B cell (primary cell): Measurements from ENCODE around the gene SCO2. TPM values are rescaled to one million over a fixed set of nuclear protein-coding genes. Genes with fewer than 3 reads are reported as not detected.

ENCODE experiments used
- ATAC-seq: fragments of 200-7000 bp; cut with Tn5 transposase; one replicate; pipeline ENCODE4 v1.10.0; 2021; ENCODE audit warnings: low read depth, mild to moderate bottlenecking, moderate number of reproducible peaks, moderate library complexity
- CTCF ChIA-PET: fragments of 350-600 bp; sonication (Branson Sonifier 250); formaldehyde crosslinking; loops from one replicate; lab custom pipeline; 2021; ENCODE audit warnings: antibody characterized with exemption, inconsistent platforms; lab: Charles Lee
- POLR2A ChIA-PET: fragments of 350-600 bp; sonication (Branson Sonifier 250); formaldehyde crosslinking; loops from one replicate; lab custom pipeline; 2021; ENCODE audit warnings: antibody characterized with exemption; lab: Charles Lee
- DNase-seq: peaks from one replicate; pipeline ENCODE4 v3.0.0; 2013
- H2AFZ ChIP-seq: 2 replicates; pipeline ENCODE4 v1.6.1; 2012; ENCODE audit warnings: mild to moderate bottlenecking, low read depth, low read length; ENCODE audit not compliant: insufficient read depth, poor library complexity, severe bottlenecking
- H3K27ac ChIP-seq, 2 donors: 1 replicate in 1 of 2; 2 replicates in 1 of 2; pipeline ENCODE4 v1.5.1; 2012 to 2013; ENCODE audit warnings: low read length in 2 of 2, mild to moderate bottlenecking in 2 of 2, moderate library complexity in 1 of 2
- H3K27me3 ChIP-seq, 4 experiments: fragments of 200-600 bp in 1 of 4; sonication (generic) in 1 of 4; replicated peaks in 1 of 4; 1 replicate in 2 of 4; 2 replicates in 2 of 4; pipeline versions ENCODE4 v1.6.1 to v1.7.0; 2013 to 2016; ENCODE audit warnings: low read length in 3 of 4, mild to moderate bottlenecking in 2 of 4, mixed read lengths in 1 of 4, moderate library complexity in 1 of 4; ENCODE audit not compliant: insufficient read depth in 4 of 4, control insufficient read depth in 3 of 4; ENCODE audit errors: control extremely low read depth in 1 of 4
- H3K36me3 ChIP-seq, 2 experiments: replicated peaks in 1 of 2; 1 replicate in 1 of 2; 2 replicates in 1 of 2; pipeline versions ENCODE4 v1.6.1 to v1.7.1; 2013; ENCODE audit warnings: low read length in 1 of 2; ENCODE audit not compliant: insufficient read depth in 2 of 2, control insufficient read depth in 1 of 2; ENCODE audit errors: control extremely low read depth in 1 of 2, extremely low read depth in 1 of 2
- H3K4me1 ChIP-seq, 2 donors: fragments of 200-600 bp in 1 of 2; sonication (generic) in 1 of 2; 1 replicate in 1 of 2; 2 replicates in 1 of 2; pipeline versions ENCODE4 v1.5.1 to v1.6.1; 2013 to 2017; ENCODE audit warnings: low read length in 2 of 2; ENCODE audit not compliant: control insufficient read depth in 2 of 2, insufficient read depth in 2 of 2
- H3K4me2 ChIP-seq: replicated peaks from 2 replicates; pipeline ENCODE3; 2012; ENCODE audit warnings: mild to moderate bottlenecking, low read depth, low read length; ENCODE audit not compliant: poor library complexity, severe bottlenecking
- H3K4me3 ChIP-seq, 5 experiments: fragments of 200-600 bp in 1 of 5; sonication (generic) in 1 of 5; 1 replicate in 3 of 5; 2 replicates in 2 of 5; pipeline versions ENCODE4 v1.5.1 to v1.7.0; 2011 to 2016; ENCODE audit warnings: low read length in 4 of 5, mild to moderate bottlenecking in 4 of 5, low read depth in 2 of 5, control low read depth in 1 of 5, moderate library complexity in 1 of 5; ENCODE audit not compliant: insufficient read depth in 1 of 5; ENCODE audit errors: control extremely low read depth in 1 of 5, extremely low read depth in 1 of 5
- H3K79me2 ChIP-seq: fragments of 200-600 bp; sonication (generic); one replicate; pipeline ENCODE4 v1.6.0; 2016; ENCODE audit warnings: low read length; ENCODE audit not compliant: control insufficient read depth, insufficient read depth
- H3K9ac ChIP-seq: fragments of 200-600 bp; sonication (generic); 2 replicates; pipeline ENCODE4 v1.6.1; 2017; ENCODE audit warnings: mild to moderate bottlenecking, low read length, moderate library complexity
- H3K9me3 ChIP-seq, 3 donors: one replicate each; pipeline versions ENCODE4 v1.6.1 to v1.7.1; 2013; ENCODE audit warnings: low read length in 2 of 3; ENCODE audit not compliant: control insufficient read depth in 2 of 3, insufficient read depth in 1 of 3; ENCODE audit errors: control extremely low read depth in 1 of 3
- H4K20me1 ChIP-seq: 2 replicates; pipeline ENCODE4 v1.6.0; 2012; ENCODE audit warnings: mild to moderate bottlenecking, low read length; ENCODE audit not compliant: insufficient read depth, control insufficient read depth, poor library complexity, severe bottlenecking
- H3K27ac Mint-ChIP-seq: one replicate; pipeline ENCODE4 v1.8.0; 2021; ENCODE audit warnings: mixed read lengths
- H3K27me3 Mint-ChIP-seq: one replicate; pipeline ENCODE4 v1.8.0; 2021; ENCODE audit warnings: mixed read lengths
- H3K4me1 Mint-ChIP-seq: one replicate; pipeline ENCODE4 v1.8.0; 2021; ENCODE audit warnings: mixed read lengths
- H3K4me3 Mint-ChIP-seq: one replicate; pipeline ENCODE4 v1.8.0; 2021; ENCODE audit warnings: mixed read lengths
- H3K9me3 Mint-ChIP-seq: one replicate; pipeline ENCODE4 v1.8.0; 2022; ENCODE audit warnings: mixed read lengths; ENCODE audit not compliant: insufficient read depth
- CTCF ChIP-seq: fragments of 200-600 bp; IDR thresholded peaks from one replicate; pipeline ENCODE4 v1.8.0; 2022; ENCODE audit warnings: antibody characterized with exemption, mild to moderate bottlenecking
- EZH2 ChIP-seq: IDR thresholded peaks from 2 replicates; pipeline ENCODE4 v1.6.1; 2012; ENCODE audit warnings: borderline replicate concordance, low read depth, mild to moderate bottlenecking, moderate library complexity, low read length; ENCODE audit not compliant: insufficient read depth, poor library complexity, severe bottlenecking
- WGBS: methylation state at CpG from one replicate; pipeline ENCODE4 v1.1.5; 2013; ENCODE audit warnings: missing lambda C conversion rate; ENCODE audit not compliant: insufficient coverage; 5-methylcytosine and 5-hydroxymethylcytosine counted together
- intact Hi-C: fragments of 100-400 bp; cut with micrococcal nuclease; formaldehyde crosslinking; loops from one replicate; pipeline ENCODE4 v1.10.0; 2022
- polyA plus RNA-seq: library from polyadenylated mRNA; depleted of rRNA; stranded (reverse); fragments of >200 nt; gene quantifications from 2 replicates; pipeline ENCODE4 v1.2.3, GENCODE V29; 2012
- total RNA-seq, 2 donors: library from RNA; stranded (reverse); fragments of 120-200 nt in 1 of 2; gene quantifications; 1 replicate in 1 of 2; 2 replicates in 1 of 2; pipeline versions ENCODE4 v1.2.3 to v1.2.4, GENCODE V29; 2013 to 2022

SCO2 gene
- total and polyA plus RNA-seq, 2 donors (not counting 1 experiment from before 2014, with no cell fraction given) = 1.1 to 14.2 TPM

- Histone ChIP-seq H3K9ac (no peak overlapping the region), H3K9me3 (peaks cover 0 to 3% (median 0%) of the 10 kb centered on the region in 3 donors), H3K27ac (no peak overlapping the region), H3K4me2 (no peak overlapping the region), H2AFZ (no peak overlapping the region), H3K79me2 (peaks cover 37% of the 10 kb centered on the region), H3K4me3 (no peak overlapping the region), H3K36me3 (peaks cover 0 to 4% of the 10 kb centered on the region in 2 experiments), H4K20me1 (peaks cover 24% of the 10 kb centered on the region), H3K27me3 (peaks cover 0 to 5% (median 2%) of the 10 kb centered on the region in 4 experiments), H3K4me1 (peaks cover 33 to 38% of the 10 kb centered on the region in 2 donors)
- POLR2A ChIA-PET = interaction anchor here (0.6 kb wide), 1 partner anchor 51 kb away, joined by 3 read pairs; no protein-coding TSS in a partner anchor
- intact Hi-C loops = loop anchor here (10.0 kb wide), 1 partner anchor 542 kb away; no protein-coding TSS in a partner anchor
- peaks cover 4% of the 10 kb centered on the region for H3K27me3 Mint-ChIP-seq
- no peaks in the 10 kb centered on the region for H3K9me3 Mint-ChIP-seq
- CTCF ChIA-PET = interaction anchor here (3.5 kb wide), 1 partner anchor 21 kb away, joined by 12 read pairs; no protein-coding TSS in a partner anchor
- DNase-seq (no peak), ATAC-seq (no peak)
- peaks cover 35% of the 10 kb centered on the region for H3K4me1 Mint-ChIP-seq
- no peak for TF ChIP-seq CTCF
- TF ChIP-seq EZH2 = no peak
- peak overlapping the region; percentile 51 for H3K27ac Mint-ChIP-seq
- WGBS = 37% methylated on average over 7 of the region's 7 CpGs
- peak overlapping the region; percentile 54 for H3K4me3 Mint-ChIP-seq
Measured at GRCh38 chr22:50476868-50477267, 48.5 kb downstream of the SCO2 start.

DNA sequence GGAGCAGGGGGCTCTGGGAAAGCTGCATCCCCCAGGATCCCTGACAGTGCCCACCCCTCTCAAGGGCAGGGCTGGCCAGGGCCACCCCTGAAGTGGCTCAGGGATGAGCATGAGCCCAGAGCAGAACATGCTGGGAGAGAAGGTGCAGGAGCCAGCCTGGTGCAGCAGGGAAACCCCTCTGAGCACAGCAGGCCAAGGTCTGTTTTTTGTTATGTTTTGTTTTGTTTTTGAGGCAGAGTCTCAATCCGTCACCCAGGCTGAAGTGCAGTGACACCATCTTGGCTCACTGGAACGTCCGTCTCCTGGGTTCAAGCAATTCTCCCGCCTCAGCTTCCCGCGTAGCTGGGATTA is 49.8 kb downstream of the SCO2 start:
- Histone ChIP-seq H3K9ac (peak overlapping the region; percentile 87), H3K27me3 (peaks cover 0 to 2% (median 0%) of the 10 kb centered on the region in 4 experiments), H3K36me3 (peaks cover 0 to 5% of the 10 kb centered on the region in 2 experiments), H3K9me3 (no peaks in the 10 kb centered on the region), H4K20me1 (peaks cover 36% of the 10 kb centered on the region), H3K4me2 (peak overlapping the region; percentile 99), H3K79me2 (peaks cover 49% of the 10 kb centered on the region), H3K4me3 (peak overlapping the region in 1 of 5 experiments; percentile 72), H2AFZ (peak overlapping the region; percentile 95), H3K27ac (no peak overlapping the region), H3K4me1 (peaks cover 39 to 43% of the 10 kb centered on the region in 2 donors)
- POLR2A ChIA-PET = no interaction called here
- Mint-ChIP-seq H3K27me3 (peaks cover 4% of the 10 kb centered on the region), H3K4me3 (peak overlapping the region; percentile 74), H3K4me1 (peaks cover 46% of the 10 kb centered on the region), H3K9me3 (no peaks in the 10 kb centered on the region), H3K27ac (peak overlapping the region; percentile 71)
- WGBS = 80% methylated on average over 3 of the region's 6 CpGs
- CTCF ChIA-PET = interaction anchor here (3.5 kb wide), 1 partner anchor 22 kb away, joined by 12 read pairs; no protein-coding TSS in a partner anchor
- TF ChIP-seq EZH2 (no peak), CTCF (no peak)
- intact Hi-C loops = loop anchor here (1.0 to 10.0 kb wide), 2 partner anchors 145 to 541 kb away; no protein-coding TSS in a partner anchor
- no peak for DNase-seq
- no peak for ATAC-seq
